ENCODE measurements around the gene SLC30A1. TPM values are rescaled to one million over a fixed set of nuclear protein-coding genes. Genes with fewer than 3 reads are reported as not detected.
A peak's percentile ranks its signal among the peaks of the same experiment; 100 is the strongest.

Gene SLC30A1
- total and polyA plus RNA-seq, 2 donors (not counting 1 experiment from before 2014, with no cell fraction given) = 13.6 to 45.2 TPM

DNA sequence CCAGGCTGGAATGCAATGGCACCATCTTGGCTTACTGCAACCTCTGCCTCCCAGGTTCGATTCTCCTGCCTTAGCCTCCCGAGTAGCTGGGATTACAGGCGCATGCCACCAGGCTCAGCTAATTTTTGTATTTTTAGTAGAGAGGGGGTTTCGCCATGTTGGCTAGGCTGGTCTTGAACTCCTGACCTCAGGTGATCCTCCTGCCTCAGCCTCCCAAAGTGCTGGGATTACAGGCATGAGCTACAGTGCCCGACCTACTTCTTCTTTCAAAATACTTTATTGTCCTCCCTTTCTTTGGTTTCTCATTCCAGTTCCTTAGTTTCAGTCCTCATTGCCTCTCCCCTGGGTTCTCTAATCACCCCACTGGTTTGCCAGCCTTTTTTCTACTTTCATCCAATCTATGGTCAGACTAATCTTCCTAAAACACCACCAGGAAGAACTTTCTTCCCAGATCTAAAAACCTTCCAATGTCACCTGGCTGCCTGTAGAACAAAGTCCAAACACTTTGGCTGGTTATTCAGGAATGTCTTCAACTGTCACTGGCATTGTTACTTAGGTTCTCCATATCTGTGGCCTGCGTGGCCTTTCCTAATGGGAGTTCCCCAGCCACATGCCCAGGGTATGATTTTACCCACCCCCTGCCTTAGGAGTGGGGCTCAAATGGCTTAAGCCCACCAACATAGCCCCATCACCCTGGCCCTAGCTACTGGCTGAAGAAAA is 29.0 kb upstream of the SLC30A1 start:
- TF ChIP-seq CTCF (conservative IDR thresholded peaks at IDR 0.05 in 1 of 2, IDR thresholded peaks at IDR 0.05 in 1 of 2; ENCODE audit: low read depth in 1 of 2, low read length in 2 of 2) (no peak), EZH2 (IDR thresholded peaks at IDR 0.05; ENCODE audit: low read length, missing control alignments) (no peak)
- no peak overlapping the region for H2AFZ ChIP-seq (ENCODE audit: low read length)
- DNase-seq (ENCODE audit: low read depth in 2 of 2) = no peak

GRCh38 chr1:211606914-211607753 is 28.2 kb upstream of the SLC30A1 start:
- Histone ChIP-seq H4K20me1 (ENCODE audit: control insufficient read depth, extremely low read depth, insufficient read depth, low read length) (no peaks in the 10 kb centered on the region), H3K4me2 (ENCODE audit: extremely low read depth, insufficient read depth, low read length) (no peak overlapping the region), H3K79me2 (ENCODE audit: control insufficient read depth, insufficient read depth, low read length) (no peaks in the 10 kb centered on the region), H3K27ac (ENCODE audit: insufficient read depth, low read length) (no peak overlapping the region), H3K36me3 (ENCODE audit: control insufficient read depth, insufficient read depth, low read length) (no peaks in the 10 kb centered on the region), H3K27me3 (ENCODE audit: control insufficient read depth, insufficient read depth, low read length) (no peaks in the 10 kb centered on the region), H3K4me1 (ENCODE audit: control insufficient read depth, extremely low read depth, insufficient read depth, low read length) (peaks cover 7% of the 10 kb centered on the region), H3K4me3 (replicated peaks in 1 of 4; ENCODE audit: control extremely low read depth in 1 of 4, insufficient read depth in 1 of 4, low read depth in 3 of 4, low read length in 4 of 4) (no peak overlapping the region), H3K9ac (ENCODE audit: insufficient read depth, low read length) (no peak overlapping the region), H3K9me3 (ENCODE audit: control insufficient read depth, insufficient read depth, low read depth, low read length) (no peaks in the 10 kb centered on the region), H2AFZ (ENCODE audit: low read length) (no peak overlapping the region)
- peak in 1 of 2 donors; percentile 46 for DNase-seq (ENCODE audit: low read depth in 2 of 2)
- TF ChIP-seq CTCF (conservative IDR thresholded peaks at IDR 0.05 in 1 of 2, IDR thresholded peaks at IDR 0.05 in 1 of 2; ENCODE audit: low read depth in 1 of 2, low read length in 2 of 2) (no peak), EZH2 (IDR thresholded peaks at IDR 0.05; ENCODE audit: low read length, missing control alignments) (no peak)

More for the DNA sequence above, 29.0 kb upstream of the SLC30A1 start:
- Histone ChIP-seq H3K4me2 (ENCODE audit: extremely low read depth, insufficient read depth, low read length) (no peak overlapping the region), H3K4me1 (ENCODE audit: control insufficient read depth, extremely low read depth, insufficient read depth, low read length) (peaks cover 8% of the 10 kb centered on the region), H3K4me3 (replicated peaks in 1 of 4; ENCODE audit: control extremely low read depth in 1 of 4, insufficient read depth in 1 of 4, low read depth in 3 of 4, low read length in 4 of 4) (no peak overlapping the region), H3K27ac (ENCODE audit: insufficient read depth, low read length) (no peak overlapping the region), H4K20me1 (ENCODE audit: control insufficient read depth, extremely low read depth, insufficient read depth, low read length) (no peaks in the 10 kb centered on the region), H3K27me3 (ENCODE audit: control insufficient read depth, insufficient read depth, low read length) (no peaks in the 10 kb centered on the region), H3K9ac (ENCODE audit: insufficient read depth, low read length) (no peak overlapping the region), H3K36me3 (ENCODE audit: control insufficient read depth, insufficient read depth, low read length) (no peaks in the 10 kb centered on the region), H3K79me2 (ENCODE audit: control insufficient read depth, insufficient read depth, low read length) (no peaks in the 10 kb centered on the region), H3K9me3 (ENCODE audit: control insufficient read depth, insufficient read depth, low read depth, low read length) (no peaks in the 10 kb centered on the region)

- no peak for TF ChIP-seq CTCF (conservative IDR thresholded peaks at IDR 0.05 in 1 of 2, IDR thresholded peaks at IDR 0.05 in 1 of 2; ENCODE audit: low read depth in 1 of 2, low read length in 2 of 2)
- H3K27ac ChIP-seq (ENCODE audit: insufficient read depth, low read length) = no peak overlapping the region
- no peak for DNase-seq (ENCODE audit: low read depth in 2 of 2)
- H3K9me3 ChIP-seq (ENCODE audit: control insufficient read depth, insufficient read depth, low read depth, low read length) = no peaks in the 10 kb centered on the region
- H3K79me2 ChIP-seq (ENCODE audit: control insufficient read depth, insufficient read depth, low read length) = no peaks in the 10 kb centered on the region
- peaks cover 7% of the 10 kb centered on the region for H3K4me1 ChIP-seq (ENCODE audit: control insufficient read depth, extremely low read depth, insufficient read depth, low read length)
- no peaks in the 10 kb centered on the region for H3K27me3 ChIP-seq (ENCODE audit: control insufficient read depth, insufficient read depth, low read length)
- H4K20me1 ChIP-seq (ENCODE audit: control insufficient read depth, extremely low read depth, insufficient read depth, low read length) = no peaks in the 10 kb centered on the region
- H3K36me3 ChIP-seq (ENCODE audit: control insufficient read depth, insufficient read depth, low read length) = no peaks in the 10 kb centered on the region
- H3K4me2 ChIP-seq (ENCODE audit: extremely low read depth, insufficient read depth, low read length) = no peak overlapping the region
- no peak overlapping the region for H2AFZ ChIP-seq (ENCODE audit: low read length)
- no peak overlapping the region for H3K4me3 ChIP-seq (replicated peaks in 1 of 4; ENCODE audit: control extremely low read depth in 1 of 4, insufficient read depth in 1 of 4, low read depth in 3 of 4, low read length in 4 of 4)
- H3K9ac ChIP-seq (ENCODE audit: insufficient read depth, low read length) = no peak overlapping the region
These were observed 27.5 kb upstream of the SLC30A1 start for GRCh38 chr1:211606332-211606913.
